Measurements from ENCODE around the gene DSG2.

GRCh38 chr18:31586616-31587015, 88.6 kb downstream of the DSG2 start:
- TF ChIP-seq CTCF (IDR thresholded peaks at IDR 0.05) (no peak), POLR2AphosphoS5 (IDR thresholded peaks at IDR 0.05) (no peak), EP300 (IDR thresholded peaks at IDR 0.05) (no peak), POLR2A (IDR thresholded peaks at IDR 0.05) (no peak)

All from suprapubic skin (tissue), 4 donors.